Medulla oblongata (tissue), 1 donor: ENCODE measurements around the gene ASAH2B.

Experiments used
- DNase-seq: peaks from one replicate; pipeline ENCODE4 v3.0.0-alpha.2; 2015; ENCODE audit errors: extremely low spot score

ASAH2B gene

GRCh38 chr10:50798297-50798696 lies 58.6 kb downstream of the ASAH2B start:
- no peak for DNase-seq

GRCh38 chr10:50799595-50799994 lies 59.9 kb downstream of the ASAH2B start:
- DNase-seq, result no peak

- DNase-seq, result no peak
Observed at GRCh38 chr10:50805981-50806622, 66.4 kb downstream of the ASAH2B start.

GRCh38 chr10:50807851-50808776 lies 68.4 kb downstream of the ASAH2B start:
- DNase-seq, result no peak
